ENCODE measurements around the gene DARS2. TPM values are rescaled to one million over a fixed set of nuclear protein-coding genes. Genes with fewer than 3 reads are reported as not detected.
A peak's percentile ranks its signal among the peaks of the same experiment; 100 is the strongest.

The DARS2 gene
- polyA plus RNA-seq, 1 donor from 2014 or later, result 4.5 TPM

GRCh38 chr1:173863224-173864161, 39.0 kb downstream of the DARS2 start (continued):
- TF ChIP-seq, protein P1, sequence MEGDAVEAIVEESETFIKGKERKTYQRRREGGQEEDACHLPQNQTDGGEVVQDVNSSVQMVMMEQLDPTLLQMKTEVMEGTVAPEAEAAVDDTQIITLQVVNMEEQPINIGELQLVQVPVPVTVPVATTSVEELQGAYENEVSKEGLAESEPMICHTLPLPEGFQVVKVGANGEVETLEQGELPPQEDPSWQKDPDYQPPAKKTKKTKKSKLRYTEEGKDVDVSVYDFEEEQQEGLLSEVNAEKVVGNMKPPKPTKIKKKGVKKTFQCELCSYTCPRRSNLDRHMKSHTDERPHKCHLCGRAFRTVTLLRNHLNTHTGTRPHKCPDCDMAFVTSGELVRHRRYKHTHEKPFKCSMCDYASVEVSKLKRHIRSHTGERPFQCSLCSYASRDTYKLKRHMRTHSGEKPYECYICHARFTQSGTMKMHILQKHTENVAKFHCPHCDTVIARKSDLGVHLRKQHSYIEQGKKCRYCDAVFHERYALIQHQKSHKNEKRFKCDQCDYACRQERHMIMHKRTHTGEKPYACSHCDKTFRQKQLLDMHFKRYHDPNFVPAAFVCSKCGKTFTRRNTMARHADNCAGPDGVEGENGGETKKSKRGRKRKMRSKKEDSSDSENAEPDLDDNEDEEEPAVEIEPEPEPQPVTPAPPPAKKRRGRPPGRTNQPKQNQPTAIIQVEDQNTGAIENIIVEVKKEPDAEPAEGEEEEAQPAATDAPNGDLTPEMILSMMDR (IDR thresholded peaks at IDR 0.05; ENCODE audit: poor library complexity, severe bottlenecking), result no peak

DNA sequence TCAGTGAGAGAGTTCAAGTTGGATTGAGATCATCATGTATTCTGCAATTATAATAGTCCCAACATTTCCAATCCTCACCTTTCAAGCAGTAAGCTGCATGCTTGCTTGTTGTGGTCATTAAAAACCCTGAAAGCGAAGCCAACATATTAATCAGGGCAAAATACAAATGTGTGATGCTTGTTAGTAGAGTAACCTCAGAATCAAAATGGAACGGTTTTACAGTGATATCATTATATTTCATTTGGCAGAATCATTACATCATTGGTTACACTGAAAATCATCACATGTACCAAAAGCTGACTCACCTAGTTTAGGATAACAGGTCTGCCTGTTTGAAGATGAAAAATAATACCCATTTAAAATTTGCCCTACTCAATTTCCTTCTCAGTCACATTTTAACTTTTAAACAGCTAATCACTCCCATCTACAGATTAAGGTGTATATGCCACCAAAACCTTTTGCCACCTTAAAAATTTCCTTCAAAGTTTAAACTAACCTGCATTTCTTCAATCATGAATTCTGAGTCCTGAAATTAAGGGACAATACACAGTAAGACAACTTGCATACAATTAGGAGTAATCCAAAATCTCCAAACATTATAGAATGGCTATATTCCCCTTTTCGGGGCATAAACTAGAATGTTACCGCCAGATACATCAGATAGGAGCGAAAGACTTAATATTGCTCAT, 39.9 kb downstream of the DARS2 start:
- peaks cover 7% of the 10 kb centered on the region for H3F3A ChIP-seq (ENCODE audit: insufficient read depth, low read length, poor library complexity, severe bottlenecking)
- TF ChIP-seq POLR2AphosphoS5 (IDR thresholded peaks at IDR 0.05), result no peak
- no peak for TF ChIP-seq TAF1 (IDR thresholded peaks at IDR 0.05; ENCODE audit: low read depth)
- no peak for TF ChIP-seq EP300 (conservative IDR thresholded peaks at IDR 0.05; ENCODE audit: poor library complexity, severe bottlenecking)
- no peak for TF ChIP-seq EZH2 (IDR thresholded peaks at IDR 0.05; ENCODE audit: borderline replicate concordance, insufficient read depth, low read length, poor library complexity, severe bottlenecking)
- no peak for TF ChIP-seq SMC3 (conservative IDR thresholded peaks at IDR 0.05; ENCODE audit: poor library complexity)
- no peak for TF ChIP-seq MXI1 (conservative IDR thresholded peaks at IDR 0.05; ENCODE audit: poor library complexity, severe bottlenecking)
- no peak for TF ChIP-seq RAD21 (conservative IDR thresholded peaks at IDR 0.05)
- TF ChIP-seq, protein P2, sequence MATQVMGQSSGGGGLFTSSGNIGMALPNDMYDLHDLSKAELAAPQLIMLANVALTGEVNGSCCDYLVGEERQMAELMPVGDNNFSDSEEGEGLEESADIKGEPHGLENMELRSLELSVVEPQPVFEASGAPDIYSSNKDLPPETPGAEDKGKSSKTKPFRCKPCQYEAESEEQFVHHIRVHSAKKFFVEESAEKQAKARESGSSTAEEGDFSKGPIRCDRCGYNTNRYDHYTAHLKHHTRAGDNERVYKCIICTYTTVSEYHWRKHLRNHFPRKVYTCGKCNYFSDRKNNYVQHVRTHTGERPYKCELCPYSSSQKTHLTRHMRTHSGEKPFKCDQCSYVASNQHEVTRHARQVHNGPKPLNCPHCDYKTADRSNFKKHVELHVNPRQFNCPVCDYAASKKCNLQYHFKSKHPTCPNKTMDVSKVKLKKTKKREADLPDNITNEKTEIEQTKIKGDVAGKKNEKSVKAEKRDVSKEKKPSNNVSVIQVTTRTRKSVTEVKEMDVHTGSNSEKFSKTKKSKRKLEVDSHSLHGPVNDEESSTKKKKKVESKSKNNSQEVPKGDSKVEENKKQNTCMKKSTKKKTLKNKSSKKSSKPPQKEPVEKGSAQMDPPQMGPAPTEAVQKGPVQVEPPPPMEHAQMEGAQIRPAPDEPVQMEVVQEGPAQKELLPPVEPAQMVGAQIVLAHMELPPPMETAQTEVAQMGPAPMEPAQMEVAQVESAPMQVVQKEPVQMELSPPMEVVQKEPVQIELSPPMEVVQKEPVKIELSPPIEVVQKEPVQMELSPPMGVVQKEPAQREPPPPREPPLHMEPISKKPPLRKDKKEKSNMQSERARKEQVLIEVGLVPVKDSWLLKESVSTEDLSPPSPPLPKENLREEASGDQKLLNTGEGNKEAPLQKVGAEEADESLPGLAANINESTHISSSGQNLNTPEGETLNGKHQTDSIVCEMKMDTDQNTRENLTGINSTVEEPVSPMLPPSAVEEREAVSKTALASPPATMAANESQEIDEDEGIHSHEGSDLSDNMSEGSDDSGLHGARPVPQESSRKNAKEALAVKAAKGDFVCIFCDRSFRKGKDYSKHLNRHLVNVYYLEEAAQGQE (IDR thresholded peaks at IDR 0.05; ENCODE audit: borderline replicate concordance), result no peak
- TF ChIP-seq, protein P1 (IDR thresholded peaks at IDR 0.05; ENCODE audit: poor library complexity, severe bottlenecking), result no peak
- no peaks in the 10 kb centered on the region for H3K9me2 ChIP-seq (ENCODE audit: insufficient read depth, low read length)
- no peaks in the 10 kb centered on the region for H4K20me1 ChIP-seq (ENCODE audit: insufficient read depth)
- H3K27ac ChIP-seq (ENCODE audit: low read length), result no peak overlapping the region
- no peaks in the 10 kb centered on the region for H3K9me3 ChIP-seq (ENCODE audit: low read length)
- peak overlapping the region; percentile 12 for H3K4me3 ChIP-seq (ENCODE audit: low read length)
- peaks cover 21% of the 10 kb centered on the region for H3K79me2 ChIP-seq (replicated peaks; ENCODE audit: insufficient read depth, low read length)
- no peak overlapping the region for H2AFZ ChIP-seq (ENCODE audit: low read depth, low read length)
- no peak overlapping the region for H3K4me2 ChIP-seq (ENCODE audit: low read length)
- H3K9ac ChIP-seq (ENCODE audit: low read length), result no peak overlapping the region
- peaks cover 6% of the 10 kb centered on the region for H3K36me3 ChIP-seq (ENCODE audit: insufficient read depth, low read length)
- H3K27me3 ChIP-seq (ENCODE audit: insufficient read depth, low read depth, low read length), result no peaks in the 10 kb centered on the region

Measured in neural cell (in vitro differentiated cells).